SK-N-MC (cell line): ENCODE measurements around the gene NOS1.
"Not testable (repeated sequence)": the region's sequence is repeated elsewhere in the genome, so short reads cannot be mapped to it uniquely, and the experiment has no call there.

Experiments
- DNase-seq: peaks from one replicate; pipeline ENCODE4 v3.0.0-alpha.2; 2011; ENCODE audit warnings: low read depth, low spot score
- H3K27ac ChIP-seq: fragments of 200-600 bp; sonication (generic); 2 replicates; pipeline ENCODE4 v1.5.1; 2016; ENCODE audit warnings: mixed run types
- H3K36me3 ChIP-seq: fragments of 200-600 bp; sonication (generic); 2 replicates; pipeline ENCODE4 v1.6.1; 2017; ENCODE audit warnings: antibody characterized with exemption, low read length, mixed read lengths; ENCODE audit not compliant: insufficient read depth
- H3K4me3 ChIP-seq: fragments of 200-600 bp; sonication (generic); 2 replicates; pipeline ENCODE4 v1.5.1; 2016
- H3K9ac ChIP-seq: fragments of 200-600 bp; sonication (generic); 2 replicates; pipeline ENCODE4 v1.8.0; 2017; ENCODE audit warnings: mixed run types, mixed read lengths; ENCODE audit not compliant: insufficient read length
- H3K9me3 ChIP-seq: fragments of 200-600 bp; sonication (generic); 2 replicates; pipeline ENCODE4 v1.6.1; 2017; ENCODE audit warnings: low read depth, mild to moderate bottlenecking, antibody characterized with exemption, low read length, moderate library complexity, mixed read lengths
- EZH2 ChIP-seq: fragments of 200-600 bp; sonication (generic); IDR thresholded peaks from one replicate; pipeline ENCODE4 v1.6.1; 2017; ENCODE audit warnings: antibody characterized with exemption
- FOXP2 ChIP-seq: optimal IDR thresholded peaks from 2 replicates; pipeline ENCODE3; 2011; ENCODE audit warnings: mild to moderate bottlenecking, moderate library complexity; ENCODE audit not compliant: insufficient read depth; ENCODE audit errors: extremely low read length, control extremely low read depth
- POLR2AphosphoS5 ChIP-seq: IDR thresholded peaks from 2 replicates; pipeline ENCODE4 v1.6.1; 2012; ENCODE audit warnings: mild to moderate bottlenecking, low read depth, low read length, borderline replicate concordance

The NOS1 gene

GRCh38 chr12:117226505-117226904 is 134.9 kb downstream of the NOS1 start:
- no peak for DNase-seq
- Histone ChIP-seq H3K27ac (no peak overlapping the region), H3K36me3 (no peaks in the 10 kb centered on the region), H3K9ac (no peak overlapping the region), H3K9me3 (no peaks in the 10 kb centered on the region), H3K4me3 (no peak overlapping the region)
- no peak for TF ChIP-seq FOXP2
- TF ChIP-seq POLR2AphosphoS5 = no peak
- no peak for TF ChIP-seq EZH2

- Histone ChIP-seq H3K4me3 (no peak overlapping the region), H3K27ac (no peak overlapping the region), H3K9ac (no peak overlapping the region), H3K36me3 (no peaks in the 10 kb centered on the region), H3K9me3 (no peaks in the 10 kb centered on the region)
- TF ChIP-seq FOXP2 (no peak), EZH2 (no peak)
- no peak for DNase-seq
These were observed 136.2 kb downstream of the NOS1 start for GRCh38 chr12:117225179-117225578.

- not testable (repeated sequence) for H3K9me3 ChIP-seq
These were observed 140.5 kb downstream of the NOS1 start for GRCh38 chr12:117220947-117221346.

GRCh38 chr12:117218149-117218548 is 143.3 kb downstream of the NOS1 start:
- DNase-seq = no peak
- H3K4me3 ChIP-seq = no peak overlapping the region
- H3K27ac ChIP-seq = no peak overlapping the region
- H3K36me3 ChIP-seq = no peaks in the 10 kb centered on the region
- no peaks in the 10 kb centered on the region for H3K9me3 ChIP-seq
- H3K9ac ChIP-seq = no peak overlapping the region
- no peak for TF ChIP-seq POLR2AphosphoS5
- TF ChIP-seq FOXP2 = no peak
- TF ChIP-seq EZH2 = no peak

More at GRCh38 chr12:117220947-117221346, 140.5 kb downstream of the NOS1 start:
- not testable (repeated sequence) for H3K27ac ChIP-seq, H3K36me3 ChIP-seq, H3K9ac ChIP-seq, H3K4me3 ChIP-seq, DNase-seq

- H3K9me3 ChIP-seq = no peaks in the 10 kb centered on the region
- H3K9ac ChIP-seq = no peak overlapping the region
- no peaks in the 10 kb centered on the region for H3K36me3 ChIP-seq
- DNase-seq = no peak
- no peak overlapping the region for H3K27ac ChIP-seq
- H3K4me3 ChIP-seq = no peak overlapping the region
- TF ChIP-seq FOXP2 (no peak), POLR2AphosphoS5 (no peak), EZH2 (no peak)
These were observed 144.7 kb downstream of the NOS1 start for GRCh38 chr12:117216686-117217085.

- Histone ChIP-seq H3K27ac (no peak overlapping the region), H3K4me3 (no peak overlapping the region), H3K36me3 (no peaks in the 10 kb centered on the region), H3K9me3 (no peaks in the 10 kb centered on the region), H3K9ac (no peak overlapping the region)
- no peak for TF ChIP-seq EZH2
- TF ChIP-seq FOXP2 = no peak
- TF ChIP-seq POLR2AphosphoS5 = no peak
- no peak for DNase-seq
These were observed 146.6 kb downstream of the NOS1 start for GRCh38 chr12:117214797-117215196.

- no peak overlapping the region for H3K4me3 ChIP-seq
- TF ChIP-seq EZH2 (no peak), POLR2AphosphoS5 (no peak), FOXP2 (no peak)
- no peaks in the 10 kb centered on the region for H3K36me3 ChIP-seq
- H3K9me3 ChIP-seq = no peaks in the 10 kb centered on the region
- DNase-seq = no peak
- no peak overlapping the region for H3K27ac ChIP-seq
- no peak overlapping the region for H3K9ac ChIP-seq
These were observed 148.1 kb downstream of the NOS1 start for GRCh38 chr12:117213295-117213808.

- Histone ChIP-seq H3K4me3 (no peak overlapping the region), H3K9ac (no peak overlapping the region), H3K9me3 (no peaks in the 10 kb centered on the region), H3K27ac (no peak overlapping the region), H3K36me3 (no peaks in the 10 kb centered on the region)
- peak; percentile 30 for DNase-seq
- TF ChIP-seq POLR2AphosphoS5 = no peak
- no peak for TF ChIP-seq EZH2
- no peak for TF ChIP-seq FOXP2
These were observed 148.7 kb downstream of the NOS1 start for GRCh38 chr12:117212563-117213190.

- Histone ChIP-seq H3K4me3 (no peak overlapping the region), H3K9me3 (no peaks in the 10 kb centered on the region), H3K9ac (no peak overlapping the region), H3K36me3 (no peaks in the 10 kb centered on the region), H3K27ac (no peak overlapping the region)
- DNase-seq = no peak
- TF ChIP-seq EZH2 (no peak), POLR2AphosphoS5 (no peak), FOXP2 (no peak)
These were observed 151.0 kb downstream of the NOS1 start for GRCh38 chr12:117210266-117210918.
